HG03521 (cell line): ENCODE measurements around the gene DHRS7.
"Not testable (repeated sequence)": the region's sequence is repeated elsewhere in the genome, so short reads cannot be mapped to it uniquely, and the experiment has no call there.

Experiments used
- ATAC-seq: cut with Tn5 transposase; IDR thresholded peaks from one replicate; pipeline ENCODE4 v1.9.1; 2021; ENCODE audit warnings: mild to moderate bottlenecking, moderate library complexity; ENCODE audit not compliant: unreplicated experiment

Gene DHRS7

GRCh38 chr14:60153991-60154390 is 11.2 kb downstream of the DHRS7 start:
- ATAC-seq: no peak

DNA sequence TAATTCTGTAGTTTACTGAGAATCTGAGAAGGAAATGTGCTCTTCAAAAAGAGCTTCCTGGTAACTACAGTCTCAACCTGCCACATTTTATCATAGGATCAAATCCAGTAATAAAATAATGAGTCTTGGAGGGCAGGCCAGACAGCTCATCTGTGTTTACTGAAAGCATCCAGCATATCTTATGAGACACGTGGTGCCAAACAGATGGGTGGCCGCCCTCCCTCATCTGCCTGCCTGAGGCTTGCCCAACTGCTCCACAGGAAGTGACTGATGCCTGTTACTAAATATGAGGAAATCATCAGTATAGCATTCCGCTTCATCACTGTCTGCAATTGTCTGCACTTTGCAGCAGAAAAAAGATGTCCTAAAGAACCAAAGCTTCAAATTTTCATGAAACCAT is 13.5 kb downstream of the DHRS7 start:
- ATAC-seq: peak; percentile 64

DNA sequence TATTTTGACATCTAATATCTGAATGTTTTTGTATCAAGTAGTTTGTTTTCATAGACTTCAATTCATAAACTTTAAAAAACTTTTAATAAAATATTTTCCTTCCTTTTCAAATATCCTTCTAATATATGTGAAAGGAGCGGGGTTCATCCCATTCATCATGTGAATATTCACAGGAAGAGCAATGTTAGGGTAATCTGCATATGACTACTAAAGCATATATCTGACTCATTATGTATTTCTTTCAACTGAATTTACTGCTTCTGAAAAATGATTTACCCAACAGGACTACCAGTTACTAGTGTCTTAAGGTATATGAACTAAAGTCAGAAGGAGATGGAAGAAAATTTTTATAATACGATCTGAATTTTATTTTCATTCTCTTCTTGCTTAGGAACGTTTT is 30.5 kb downstream of the DHRS7 start:
- no peak for ATAC-seq

DNA sequence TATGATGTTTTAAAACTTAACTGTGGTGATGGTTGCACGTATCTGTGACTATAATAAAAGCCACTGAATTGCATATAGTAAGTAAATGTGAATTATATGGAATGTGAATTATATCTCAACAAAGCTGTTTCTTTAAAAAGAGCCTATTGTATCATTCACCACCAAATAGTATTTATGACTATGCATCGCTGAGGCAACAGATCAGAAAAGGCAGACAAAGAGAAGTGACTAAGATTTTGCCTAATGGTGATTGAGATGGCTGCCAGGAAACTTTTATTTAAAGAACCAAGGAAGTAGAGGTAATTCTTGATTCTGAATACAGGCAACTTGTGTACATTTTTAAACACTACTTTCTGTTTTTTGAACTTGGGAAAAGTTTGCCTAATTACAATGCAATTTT is 31.7 kb downstream of the DHRS7 start:
- ATAC-seq: no peak

GRCh38 chr14:60125918-60126317 is 39.3 kb downstream of the DHRS7 start:
- no peak for ATAC-seq

DNA sequence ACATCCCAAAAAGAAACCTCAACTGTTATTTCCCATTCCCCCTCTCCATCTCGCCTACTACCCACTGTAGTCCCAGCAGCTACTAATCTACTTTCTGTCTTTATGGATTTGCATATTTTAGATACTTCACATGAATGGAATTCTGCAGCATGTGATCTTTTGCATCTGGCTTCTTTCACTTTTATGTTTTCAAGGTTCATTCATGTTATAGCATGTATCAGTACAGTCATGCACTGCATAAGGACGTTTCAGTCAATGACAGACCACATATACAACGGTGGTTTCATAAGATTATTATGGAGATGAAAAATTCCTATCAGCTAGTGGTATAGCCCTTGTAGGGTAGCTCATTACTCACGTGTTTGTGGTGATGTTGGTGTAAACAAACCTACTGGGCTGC is 49.0 kb downstream of the DHRS7 start:
- no peak for ATAC-seq

DNA sequence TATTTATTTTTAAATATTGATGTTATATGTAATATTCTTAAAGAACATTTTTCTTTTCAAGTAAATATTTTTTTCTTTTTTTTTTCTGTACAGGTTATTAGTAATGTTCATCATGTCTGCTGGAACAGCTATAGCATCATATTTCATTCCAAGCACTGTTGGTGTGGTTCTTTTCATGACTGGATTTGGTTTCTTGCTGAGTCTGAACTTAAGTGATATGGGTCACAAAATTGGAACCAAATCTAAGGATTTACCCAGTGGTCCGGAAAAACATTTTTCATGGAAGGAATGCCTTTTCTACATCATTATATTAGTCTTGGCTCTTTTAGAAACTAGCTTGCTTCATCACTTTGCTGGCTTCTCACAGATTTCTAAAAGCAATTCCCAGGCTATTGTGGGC is 50.3 kb downstream of the DHRS7 start:
- no peak for ATAC-seq

DNA sequence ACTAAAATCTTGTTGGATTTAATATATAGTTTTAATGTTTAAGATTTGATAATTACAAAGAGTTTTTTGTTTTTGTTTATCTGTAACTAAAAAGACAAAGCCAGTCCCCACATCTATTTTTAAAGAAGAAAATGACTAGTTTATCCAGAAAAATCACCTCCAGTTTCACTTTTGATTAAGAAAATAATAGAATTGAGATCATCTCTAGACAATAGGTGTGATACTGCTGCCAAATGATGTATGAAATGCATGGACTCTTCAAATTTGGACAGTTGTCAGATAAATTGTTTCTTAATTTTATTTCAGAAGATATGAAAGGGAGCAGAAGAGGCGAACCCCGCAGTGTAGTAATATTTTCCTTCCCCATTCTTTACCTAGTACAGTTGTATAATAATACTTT is 53.5 kb downstream of the DHRS7 start:
- ATAC-seq: no peak

DNA sequence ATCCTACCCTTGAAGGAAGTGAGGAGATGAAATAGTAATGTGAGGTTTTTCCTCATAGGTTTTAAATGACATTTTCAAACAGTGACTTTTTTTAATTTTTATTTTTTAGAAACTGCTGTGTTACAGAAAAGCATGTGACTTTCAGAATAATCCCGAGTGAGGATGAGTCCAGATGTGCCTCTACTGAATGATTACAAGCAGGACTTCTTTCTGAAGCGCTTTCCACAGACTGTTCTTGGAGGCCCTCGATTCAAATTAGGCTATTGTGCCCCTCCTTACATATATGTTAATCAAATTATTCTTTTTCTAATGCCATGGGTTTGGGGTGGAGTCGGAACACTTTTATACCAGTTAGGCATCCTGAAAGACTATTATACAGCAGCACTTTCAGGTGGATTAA is 57.7 kb downstream of the DHRS7 start:
- ATAC-seq: no peak

DNA sequence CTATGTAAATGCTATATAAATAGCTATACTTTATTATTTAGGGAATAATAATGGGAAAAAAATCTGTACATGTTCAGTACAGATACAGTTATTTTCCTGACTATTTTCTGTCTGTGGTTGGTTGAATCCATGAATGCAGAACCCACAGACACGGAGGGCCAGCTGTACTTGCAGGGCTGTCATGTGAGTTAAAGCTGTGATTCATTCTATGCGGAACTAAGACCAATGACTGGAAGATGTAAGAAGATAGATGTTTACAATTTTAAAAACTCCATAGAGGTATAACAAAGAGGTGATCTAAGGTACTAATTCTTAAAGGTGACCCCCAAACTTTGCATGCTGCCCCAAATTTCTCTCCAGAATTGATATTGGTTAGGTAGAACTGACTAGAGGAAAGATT is 58.9 kb downstream of the DHRS7 start:
- ATAC-seq: no peak

DNA sequence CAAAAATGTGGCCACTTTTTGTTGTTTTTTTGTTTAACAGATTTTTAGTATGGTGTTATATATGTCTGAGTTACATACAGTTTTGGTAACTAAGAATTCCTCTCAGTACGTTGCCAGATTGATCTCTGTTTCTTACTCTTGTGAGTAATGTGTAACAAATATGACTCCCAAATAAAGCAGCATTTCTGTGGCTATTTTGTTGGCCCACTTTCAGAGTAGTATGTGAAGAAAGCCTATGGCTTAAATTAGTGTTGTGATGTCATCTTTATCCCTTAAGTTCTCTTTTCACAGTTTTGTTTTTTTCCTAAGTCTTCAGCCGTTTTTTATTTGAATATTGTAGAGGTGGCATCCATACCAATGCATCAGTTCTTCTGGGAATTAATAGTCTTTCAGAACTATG is 62.8 kb downstream of the DHRS7 start:
- ATAC-seq: no peak

- no peak for ATAC-seq
Measured at GRCh38 chr14:60101786-60102185, 63.4 kb downstream of the DHRS7 start.

GRCh38 chr14:60099855-60100254 is 65.3 kb downstream of the DHRS7 start:
- not testable (repeated sequence) for ATAC-seq

DNA sequence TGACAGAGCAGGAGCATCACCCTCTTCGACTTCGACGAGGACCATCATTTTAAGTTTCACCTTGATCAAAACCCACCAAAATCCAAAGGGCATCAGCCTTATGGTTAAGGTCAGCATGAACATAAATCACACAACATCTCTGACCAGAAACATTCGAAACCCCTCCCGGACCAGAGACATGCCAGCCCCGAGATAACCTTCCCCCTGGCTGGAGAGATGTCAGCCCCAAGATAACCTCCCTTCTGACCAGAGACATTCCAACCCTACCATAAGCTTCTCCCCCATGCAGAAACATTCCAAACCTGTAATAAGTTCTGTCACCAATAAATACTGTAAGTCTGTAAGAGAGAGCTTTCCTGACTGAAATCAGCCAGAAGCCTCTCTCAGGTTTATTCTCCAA is 67.2 kb downstream of the DHRS7 start:
- ATAC-seq: no peak

- no peak for ATAC-seq
Measured at GRCh38 chr14:60095781-60096450, 69.3 kb downstream of the DHRS7 start.

DNA sequence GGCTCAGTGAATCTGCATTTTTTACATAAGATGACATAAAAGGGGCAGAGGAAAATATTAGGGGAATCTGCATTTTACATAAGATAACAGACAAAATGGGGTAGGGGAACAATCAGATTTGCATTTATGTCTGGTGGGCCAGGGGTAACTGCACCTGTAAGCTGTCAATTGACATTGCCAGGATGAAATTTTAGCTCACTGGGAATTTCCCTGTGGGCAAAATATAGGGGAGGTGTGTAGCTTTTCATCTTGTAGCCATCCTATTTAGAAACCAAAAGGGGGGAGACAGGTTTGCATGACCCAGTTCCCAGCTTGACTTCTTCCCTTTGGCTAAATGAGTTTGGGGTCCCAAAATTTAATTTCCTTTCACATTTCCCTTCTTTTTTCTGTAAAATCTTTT is 70.0 kb downstream of the DHRS7 start:
- ATAC-seq: no peak

DNA sequence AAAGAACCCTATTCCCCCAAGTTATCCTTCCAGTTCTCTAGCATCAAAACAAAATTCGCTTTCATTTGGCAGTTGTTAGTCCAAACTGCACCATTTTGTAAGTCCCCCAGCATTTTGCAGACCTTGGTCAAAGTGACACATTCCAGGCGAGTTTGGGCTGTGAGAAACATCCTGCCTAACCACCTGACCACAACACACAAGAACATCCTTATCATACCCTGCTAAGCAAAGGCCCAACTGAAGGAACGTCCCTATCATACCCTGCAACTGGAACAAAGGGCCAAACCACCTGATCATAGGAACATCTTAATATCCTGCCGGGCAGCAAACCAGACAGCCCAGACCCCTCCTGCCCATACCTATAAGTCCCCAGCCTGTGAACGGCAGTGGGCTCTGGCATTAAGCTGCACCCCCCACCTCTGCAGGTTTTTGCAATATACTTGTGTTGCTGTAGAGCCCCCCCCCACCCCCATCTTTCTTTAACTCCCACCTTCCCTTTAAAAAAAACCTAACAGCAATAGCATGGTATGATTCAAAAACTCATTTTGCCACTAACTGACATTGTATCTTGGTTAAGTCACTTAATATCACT is 70.8 kb downstream of the DHRS7 start:
- no peak for ATAC-seq
